Ecto neural progenitor cell (in vitro differentiated cells): Measurements from ENCODE around the gene KDM6B.

Source experiments
- DNase-seq: peaks from one replicate; pipeline ENCODE4 v3.0.0-alpha.2; 2018; ENCODE audit warnings: low spot score

Gene KDM6B

GRCh38 chr17:7852262-7852670 is 18.2 kb downstream of the KDM6B start:
- no peak for DNase-seq

GRCh38 chr17:7852919-7853690 is 19.1 kb downstream of the KDM6B start:
- DNase-seq, result peak; percentile 67

- DNase-seq, result peak; percentile 69
These were observed 19.6 kb downstream of the KDM6B start for GRCh38 chr17:7853691-7854038.

- DNase-seq, result peak; percentile 71
These were observed 20.2 kb downstream of the KDM6B start for GRCh38 chr17:7854078-7854777.

- peak; percentile 93 for DNase-seq
These were observed 21.0 kb downstream of the KDM6B start, which contains the start of gene TMEM88 for GRCh38 chr17:7854851-7855659. Gene TMEM88, plus strand, starts transcription at chr17:7855066. Its CDS starts 9 bp downstream, at chr17:7855075.

GRCh38 chr17:7855660-7856010 is 21.6 kb downstream of the KDM6B start:
- DNase-seq, result peak; percentile 73

- DNase-seq, result peak; percentile 68
These were observed 22.2 kb downstream of the KDM6B start for GRCh38 chr17:7856011-7856810.

GRCh38 chr17:7856811-7857712 is 23.0 kb downstream of the KDM6B start, which contains the start of gene NAA38:
Gene NAA38, minus strand, starts transcription at chr17:7857559. Its CDS starts 96 bp downstream, at chr17:7857463.
- DNase-seq, result peak; percentile 99

- DNase-seq, result peak; percentile 96
These were observed 23.9 kb downstream of the KDM6B start, which contains the start of gene CYB5D1 for GRCh38 chr17:7857713-7858521. Gene CYB5D1, plus strand, starts transcription at chr17:7858003. Its CDS starts 132 bp downstream, at chr17:7858135.

- peak; percentile 83 for DNase-seq
These were observed 24.4 kb downstream of the KDM6B start for GRCh38 chr17:7858522-7858810.

GRCh38 chr17:7859028-7859427 is 25.0 kb downstream of the KDM6B start:
- peak; percentile 48 for DNase-seq

- DNase-seq, result peak; percentile 73
These were observed 28.8 kb downstream of the KDM6B start for GRCh38 chr17:7862692-7863437.

GRCh38 chr17:7864384-7864783 is 30.4 kb downstream of the KDM6B start:
- DNase-seq, result peak; percentile 15

- DNase-seq, result peak; percentile 14
These were observed 31.1 kb downstream of the KDM6B start for GRCh38 chr17:7864995-7865650.

- DNase-seq, result peak; percentile 24
These were observed 33.9 kb downstream of the KDM6B start for GRCh38 chr17:7867881-7868329.

- peak; percentile 44 for DNase-seq
These were observed 39.0 kb downstream of the KDM6B start for GRCh38 chr17:7873051-7873450.

GRCh38 chr17:7875804-7876370 is 41.9 kb downstream of the KDM6B start:
- no peak for DNase-seq

GRCh38 chr17:7878234-7878633 is 44.2 kb downstream of the KDM6B start:
- DNase-seq, result peak; percentile 17
